Measurements from ENCODE around the gene NCAM1.

GRCh38 chr11:112961751-112962578 lies 745 bp downstream of the NCAM1 start:
- TF ChIP-seq, protein P1, sequence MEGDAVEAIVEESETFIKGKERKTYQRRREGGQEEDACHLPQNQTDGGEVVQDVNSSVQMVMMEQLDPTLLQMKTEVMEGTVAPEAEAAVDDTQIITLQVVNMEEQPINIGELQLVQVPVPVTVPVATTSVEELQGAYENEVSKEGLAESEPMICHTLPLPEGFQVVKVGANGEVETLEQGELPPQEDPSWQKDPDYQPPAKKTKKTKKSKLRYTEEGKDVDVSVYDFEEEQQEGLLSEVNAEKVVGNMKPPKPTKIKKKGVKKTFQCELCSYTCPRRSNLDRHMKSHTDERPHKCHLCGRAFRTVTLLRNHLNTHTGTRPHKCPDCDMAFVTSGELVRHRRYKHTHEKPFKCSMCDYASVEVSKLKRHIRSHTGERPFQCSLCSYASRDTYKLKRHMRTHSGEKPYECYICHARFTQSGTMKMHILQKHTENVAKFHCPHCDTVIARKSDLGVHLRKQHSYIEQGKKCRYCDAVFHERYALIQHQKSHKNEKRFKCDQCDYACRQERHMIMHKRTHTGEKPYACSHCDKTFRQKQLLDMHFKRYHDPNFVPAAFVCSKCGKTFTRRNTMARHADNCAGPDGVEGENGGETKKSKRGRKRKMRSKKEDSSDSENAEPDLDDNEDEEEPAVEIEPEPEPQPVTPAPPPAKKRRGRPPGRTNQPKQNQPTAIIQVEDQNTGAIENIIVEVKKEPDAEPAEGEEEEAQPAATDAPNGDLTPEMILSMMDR (conservative IDR thresholded peaks at IDR 0.05), result no peak
- no peak for TF ChIP-seq ZFX (IDR thresholded peaks at IDR 0.05)
